Gastroesophageal sphincter (tissue), 4 donors: ENCODE measurements around the gene IL24. TPM values are rescaled to one million over a fixed set of nuclear protein-coding genes. Genes with fewer than 3 reads are reported as not detected.

Source experiments
- ATAC-seq: fragments of 150-250 bp; one replicate; pipeline ENCODE4 v1.9.1; 2016; ENCODE audit warnings: mild to moderate bottlenecking, moderate library complexity
- H3K27ac ChIP-seq, 4 donors: fragments of 200-600 bp; sonication (generic) in 3 of 4; 1 replicate in 3 of 4; 2 replicates in 1 of 4; pipeline ENCODE4 v1.5.1; 2016 to 2019
- H3K27me3 ChIP-seq: fragments of 200-600 bp; sonication (generic); one replicate; pipeline ENCODE4 v1.5.1; 2019
- H3K36me3 ChIP-seq, 2 donors: fragments of 200-600 bp; sonication (generic); one replicate each; pipeline ENCODE4 v1.5.1; 2019; ENCODE audit warnings: control low read depth in 1 of 2
- H3K4me1 ChIP-seq, 3 donors: fragments of 200-600 bp; sonication (generic); 1 replicate in 2 of 3; 2 replicates in 1 of 3; pipeline ENCODE4 v1.5.1; 2016 to 2019; ENCODE audit warnings: control low read depth in 2 of 3
- H3K4me3 ChIP-seq, 2 donors: fragments of 200-600 bp; sonication (generic); one replicate each; pipeline ENCODE4 v1.5.1; 2019; ENCODE audit warnings: mild to moderate bottlenecking in 1 of 2, moderate library complexity in 1 of 2
- H3K9me3 ChIP-seq, 3 donors: fragments of 200-600 bp; sonication (generic); one replicate each; pipeline ENCODE4 v1.5.1; 2017 to 2019; ENCODE audit warnings: control low read depth in 2 of 3
- EP300 ChIP-seq: sonication (generic); formaldehyde crosslinking; IDR thresholded peaks from one replicate; pipeline ENCODE4 v1.6.1; 2017; ENCODE audit warnings: antibody characterized with exemption, mild to moderate bottlenecking
- POLR2A ChIP-seq, 2 donors: fragments of 450-650 bp; IDR thresholded peaks; one replicate each; pipeline ENCODE4 v1.6.1; 2017; ENCODE audit warnings: antibody characterized with exemption in 2 of 2, mild to moderate bottlenecking in 2 of 2, moderate library complexity in 1 of 2
- POLR2AphosphoS5 ChIP-seq: sonication (generic); formaldehyde crosslinking; IDR thresholded peaks from one replicate; pipeline ENCODE4 v1.6.1; 2017; ENCODE audit warnings: antibody characterized with exemption
- WGBS, 2 donors: methylation state at CpG; one replicate each; pipeline ENCODE4 v1.1.5; 2018; ENCODE audit warnings: low coverage in 1 of 2; 5-methylcytosine and 5-hydroxymethylcytosine counted together
- total RNA-seq, 4 donors: library from RNA; depleted of rRNA; stranded (reverse); fragments of >200 nt; gene quantifications; one replicate each; pipeline ENCODE4 v1.1.0, GENCODE V29; 2016
- TF ChIP-seq, protein P1 (sequence below), 4 experiments: fragments of 200-600 bp in 2 of 4; fragments of 450-650 bp in 2 of 4; sonication (generic) in 1 of 4; IDR thresholded peaks; one replicate each; pipeline ENCODE4 v1.5.1; 2017 to 2019; ENCODE audit warnings: antibody characterized with exemption in 4 of 4, mild to moderate bottlenecking in 2 of 4, moderate library complexity in 2 of 4

IL24 gene
- total RNA-seq, 4 donors from 2014 or later = not detected

- H3K36me3 ChIP-seq = no peaks in the 10 kb centered on the region
- no peaks in the 10 kb centered on the region for H3K9me3 ChIP-seq
- ATAC-seq = no peak
- WGBS, 2 donors = 38 to 75% methylated on average over 1 of the region's 1 CpG
- H3K4me1 ChIP-seq = no peaks in the 10 kb centered on the region
- TF ChIP-seq POLR2AphosphoS5 (no peak), EP300 (no peak), POLR2A (IDR thresholded peaks at IDR 0.05) (no peak)
- TF ChIP-seq, protein P1, sequence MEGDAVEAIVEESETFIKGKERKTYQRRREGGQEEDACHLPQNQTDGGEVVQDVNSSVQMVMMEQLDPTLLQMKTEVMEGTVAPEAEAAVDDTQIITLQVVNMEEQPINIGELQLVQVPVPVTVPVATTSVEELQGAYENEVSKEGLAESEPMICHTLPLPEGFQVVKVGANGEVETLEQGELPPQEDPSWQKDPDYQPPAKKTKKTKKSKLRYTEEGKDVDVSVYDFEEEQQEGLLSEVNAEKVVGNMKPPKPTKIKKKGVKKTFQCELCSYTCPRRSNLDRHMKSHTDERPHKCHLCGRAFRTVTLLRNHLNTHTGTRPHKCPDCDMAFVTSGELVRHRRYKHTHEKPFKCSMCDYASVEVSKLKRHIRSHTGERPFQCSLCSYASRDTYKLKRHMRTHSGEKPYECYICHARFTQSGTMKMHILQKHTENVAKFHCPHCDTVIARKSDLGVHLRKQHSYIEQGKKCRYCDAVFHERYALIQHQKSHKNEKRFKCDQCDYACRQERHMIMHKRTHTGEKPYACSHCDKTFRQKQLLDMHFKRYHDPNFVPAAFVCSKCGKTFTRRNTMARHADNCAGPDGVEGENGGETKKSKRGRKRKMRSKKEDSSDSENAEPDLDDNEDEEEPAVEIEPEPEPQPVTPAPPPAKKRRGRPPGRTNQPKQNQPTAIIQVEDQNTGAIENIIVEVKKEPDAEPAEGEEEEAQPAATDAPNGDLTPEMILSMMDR (IDR thresholded peaks at IDR 0.05) = no peak
- H3K27ac ChIP-seq = no peak overlapping the region
- peaks cover 26% of the 10 kb centered on the region for H3K27me3 ChIP-seq
- no peak overlapping the region for H3K4me3 ChIP-seq
Observed at GRCh38 chr1:206863266-206863665, 34.0 kb upstream of the IL24 start.

DNA sequence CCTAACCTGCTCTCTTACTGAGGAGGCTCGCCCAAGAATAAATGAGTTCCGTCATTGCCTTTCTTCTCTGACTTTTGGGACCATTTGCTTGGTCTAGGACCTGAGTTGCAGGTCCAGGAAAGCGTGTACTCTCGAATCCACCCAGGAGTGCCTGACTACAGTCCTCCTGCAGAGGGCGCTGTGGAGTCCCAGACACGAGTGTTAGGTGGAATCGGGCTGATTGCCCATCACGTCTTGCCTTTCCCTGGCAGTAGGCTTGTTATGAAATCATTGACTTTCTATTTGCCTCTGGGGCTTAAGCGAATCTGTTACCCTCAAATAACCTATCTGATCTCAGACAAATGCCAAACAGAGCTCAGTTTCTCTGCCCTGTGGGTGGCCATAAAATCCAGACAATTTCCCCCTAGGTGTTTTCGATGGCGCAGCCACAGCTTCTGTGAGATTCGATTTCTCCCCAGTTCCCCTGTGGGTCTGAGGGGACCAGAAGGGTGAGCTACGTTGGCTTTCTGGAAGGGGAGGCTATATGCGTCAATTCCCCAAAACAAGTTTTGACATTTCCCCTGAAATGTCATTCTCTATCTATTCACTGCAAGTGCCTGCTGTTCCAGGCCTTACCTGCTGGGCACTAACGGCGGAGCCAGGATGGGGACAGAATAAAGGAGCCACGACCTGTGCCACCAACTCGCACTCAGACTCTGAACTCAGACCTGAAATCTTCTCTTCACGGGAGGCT, 32.1 kb upstream of the IL24 start, which contains the start of gene IL20:
IL20 (plus strand) TSS at position 685 of the 733 bp plus-strand sequence. CDS start 230 bp downstream, outside the sequence.
- Histone ChIP-seq H3K36me3 (no peaks in the 10 kb centered on the region), H3K27me3 (peaks cover 9% of the 10 kb centered on the region), H3K4me3 (no peak within 1 kb of the TSS), H3K27ac (no peak within 1 kb of the TSS), H3K4me1 (no peaks in the 10 kb centered on the region), H3K9me3 (no peaks in the 10 kb centered on the region)
- no peak for ATAC-seq
- WGBS, 2 donors = 47 to 52% methylated on average over 15 to 17 of the region's 19 CpGs
- no peak for TF ChIP-seq POLR2A (IDR thresholded peaks at IDR 0.05)
- TF ChIP-seq, protein P1 (IDR thresholded peaks at IDR 0.05) = peak in 3 of 4 experiments; percentile 4 to 58 (median 58)

GRCh38 chr1:206866062-206866461, 31.2 kb upstream of the IL24 start:
- WGBS, 2 donors = 17% methylated on average over 2 of the region's 2 CpGs; no CpG with 5 or more reads in 1 of the 2 donors
- Histone ChIP-seq H3K4me3 (no peak overlapping the region), H3K27ac (no peak overlapping the region), H3K4me1 (no peaks in the 10 kb centered on the region), H3K27me3 (peaks cover 7% of the 10 kb centered on the region), H3K9me3 (no peaks in the 10 kb centered on the region), H3K36me3 (no peaks in the 10 kb centered on the region)
- no peak for ATAC-seq
- TF ChIP-seq EP300 (no peak), POLR2AphosphoS5 (no peak), POLR2A (IDR thresholded peaks at IDR 0.05) (no peak)
- TF ChIP-seq, protein P1 (IDR thresholded peaks at IDR 0.05) = no peak

- no peak overlapping the region for H3K27ac ChIP-seq
- no peak overlapping the region for H3K4me3 ChIP-seq
- no peaks in the 10 kb centered on the region for H3K4me1 ChIP-seq
- ATAC-seq = no peak
- H3K9me3 ChIP-seq = peaks cover 0 to 4% (median 0%) of the 10 kb centered on the region in 3 donors
- no peaks in the 10 kb centered on the region for H3K36me3 ChIP-seq
- TF ChIP-seq POLR2AphosphoS5 (no peak), POLR2A (IDR thresholded peaks at IDR 0.05) (no peak), EP300 (no peak)
- TF ChIP-seq, protein P1 (IDR thresholded peaks at IDR 0.05) = no peak
- 100% methylated on average over 1 of the region's 1 CpG; no CpG with 5 or more reads in 1 of the 2 donors for WGBS, 2 donors
- no peaks in the 10 kb centered on the region for H3K27me3 ChIP-seq
Observed at GRCh38 chr1:206867239-206867638, 30.0 kb upstream of the IL24 start.

DNA sequence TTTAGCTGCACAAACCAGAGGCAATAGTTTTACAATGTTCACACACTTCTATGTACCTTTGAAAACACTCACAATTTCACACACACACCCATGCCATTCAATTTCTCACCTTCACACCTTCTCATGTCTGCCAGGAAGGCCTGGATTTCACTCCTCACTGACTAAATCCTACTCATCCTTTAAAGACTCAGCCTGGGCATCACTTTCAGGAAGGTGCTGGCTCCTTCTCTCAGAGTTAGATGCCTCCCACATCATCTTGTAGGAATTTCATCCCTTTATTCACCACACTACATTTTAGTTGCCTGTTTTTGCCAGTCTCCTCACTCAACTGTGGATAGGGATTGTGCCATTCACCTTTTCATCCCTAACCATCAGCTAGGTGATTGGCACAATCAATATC, 29.5 kb upstream of the IL24 start:
- no peaks in the 10 kb centered on the region for H3K36me3 ChIP-seq
- ATAC-seq = no peak
- no peak overlapping the region for H3K27ac ChIP-seq
- TF ChIP-seq EP300 (no peak), POLR2AphosphoS5 (no peak), POLR2A (IDR thresholded peaks at IDR 0.05) (no peak)
- TF ChIP-seq, protein P1 (IDR thresholded peaks at IDR 0.05) = no peak
- no peaks in the 10 kb centered on the region for H3K4me1 ChIP-seq
- peaks cover 0 to 9% (median 0%) of the 10 kb centered on the region in 3 donors for H3K9me3 ChIP-seq
- H3K4me3 ChIP-seq = no peak overlapping the region
- H3K27me3 ChIP-seq = no peaks in the 10 kb centered on the region
